Cardiac muscle cell (in vitro differentiated cells and primary cell): ENCODE results near the gene BTN1A1. TPM values are rescaled to one million over a fixed set of nuclear protein-coding genes. Genes with fewer than 3 reads are reported as not detected.
A peak's percentile ranks its signal among the peaks of the same experiment; 100 is the strongest.

Source experiments
- DNase-seq, 2 donors: peaks; one replicate each; pipeline versions ENCODE4 v3.0.0 to v3.0.0-alpha.2; 2010 to 2017; ENCODE audit warnings: low read depth in 1 of 2, low spot score in 1 of 2
- H3K27ac ChIP-seq: fragments of 200-600 bp; sonication (generic); 2 replicates; pipeline ENCODE4 v1.5.1; 2016
- H3K27me3 ChIP-seq: fragments of 200-600 bp; sonication (generic); 2 replicates; pipeline ENCODE4 v1.6.0; 2016; ENCODE audit warnings: control low read depth
- H3K36me3 ChIP-seq: fragments of 200-600 bp; sonication (generic); 2 replicates; pipeline ENCODE4 v1.5.1; 2016; ENCODE audit warnings: control low read depth
- H3K4me1 ChIP-seq: fragments of 200-600 bp; sonication (generic); 2 replicates; pipeline ENCODE4 v1.8.1; 2017; ENCODE audit warnings: low read depth, mild to moderate bottlenecking, mixed run types
- H3K4me3 ChIP-seq: fragments of 200-600 bp; sonication (generic); 2 replicates; pipeline ENCODE4 v1.5.1; 2016; ENCODE audit warnings: mild to moderate bottlenecking
- H3K9me3 ChIP-seq: fragments of 200-600 bp; sonication (generic); 2 replicates; pipeline ENCODE4 v1.5.1; 2017; ENCODE audit warnings: low read depth, mild to moderate bottlenecking, control low read depth
- polyA plus RNA-seq: library from polyadenylated mRNA; unstranded; fragments of >200 nt; fragmentation: Nextera tagmentation; extraction: Ambion mirVana; gene quantifications from 2 replicates; pipeline ENCODE4 v1.2.1, GENCODE V29; 2016
- total RNA-seq: library from RNA; depleted of rRNA; stranded (reverse); fragments of >200 nt; gene quantifications from 2 replicates; pipeline ENCODE4 v1.2.3, GENCODE V29; 2016
- TF ChIP-seq, protein P1 (sequence below): IDR thresholded peaks from 2 replicates; pipeline ENCODE4 v1.5.1; 2012; ENCODE audit warnings: low read depth, mild to moderate bottlenecking, low read length

BTN1A1 gene
- total and polyA plus RNA-seq, 2 experiments from 2014 or later: 0.35 TPM; not detected in 1

DNA sequence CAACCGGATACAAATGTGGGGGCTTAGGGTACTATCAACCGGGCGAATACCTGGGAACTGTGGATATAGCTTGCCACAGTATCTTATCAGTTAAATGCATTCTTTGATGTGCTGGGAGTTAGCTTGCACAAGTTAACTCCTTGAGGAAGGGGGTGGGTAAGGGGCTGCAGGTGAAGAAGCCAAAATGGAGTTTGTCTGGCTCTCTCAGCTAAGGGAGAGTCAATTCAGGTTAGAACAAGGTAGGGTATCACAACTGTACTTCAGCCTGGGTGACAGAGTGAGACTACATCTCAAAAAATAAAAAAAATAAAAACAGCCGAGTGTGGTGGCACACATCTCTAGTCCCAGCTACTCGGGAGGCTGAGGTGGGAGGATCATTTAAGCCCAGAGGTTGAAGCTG, 8.5 kb upstream of the BTN1A1 start:
- no peaks in the 10 kb centered on the region for H3K36me3 ChIP-seq
- DNase-seq: no peak
- no peaks in the 10 kb centered on the region for H3K27me3 ChIP-seq
- no peak overlapping the region for H3K27ac ChIP-seq
- H3K4me3 ChIP-seq: no peak overlapping the region
- TF ChIP-seq, protein P1, sequence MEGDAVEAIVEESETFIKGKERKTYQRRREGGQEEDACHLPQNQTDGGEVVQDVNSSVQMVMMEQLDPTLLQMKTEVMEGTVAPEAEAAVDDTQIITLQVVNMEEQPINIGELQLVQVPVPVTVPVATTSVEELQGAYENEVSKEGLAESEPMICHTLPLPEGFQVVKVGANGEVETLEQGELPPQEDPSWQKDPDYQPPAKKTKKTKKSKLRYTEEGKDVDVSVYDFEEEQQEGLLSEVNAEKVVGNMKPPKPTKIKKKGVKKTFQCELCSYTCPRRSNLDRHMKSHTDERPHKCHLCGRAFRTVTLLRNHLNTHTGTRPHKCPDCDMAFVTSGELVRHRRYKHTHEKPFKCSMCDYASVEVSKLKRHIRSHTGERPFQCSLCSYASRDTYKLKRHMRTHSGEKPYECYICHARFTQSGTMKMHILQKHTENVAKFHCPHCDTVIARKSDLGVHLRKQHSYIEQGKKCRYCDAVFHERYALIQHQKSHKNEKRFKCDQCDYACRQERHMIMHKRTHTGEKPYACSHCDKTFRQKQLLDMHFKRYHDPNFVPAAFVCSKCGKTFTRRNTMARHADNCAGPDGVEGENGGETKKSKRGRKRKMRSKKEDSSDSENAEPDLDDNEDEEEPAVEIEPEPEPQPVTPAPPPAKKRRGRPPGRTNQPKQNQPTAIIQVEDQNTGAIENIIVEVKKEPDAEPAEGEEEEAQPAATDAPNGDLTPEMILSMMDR: no peak
- no peaks in the 10 kb centered on the region for H3K9me3 ChIP-seq
- no peaks in the 10 kb centered on the region for H3K4me1 ChIP-seq

DNA sequence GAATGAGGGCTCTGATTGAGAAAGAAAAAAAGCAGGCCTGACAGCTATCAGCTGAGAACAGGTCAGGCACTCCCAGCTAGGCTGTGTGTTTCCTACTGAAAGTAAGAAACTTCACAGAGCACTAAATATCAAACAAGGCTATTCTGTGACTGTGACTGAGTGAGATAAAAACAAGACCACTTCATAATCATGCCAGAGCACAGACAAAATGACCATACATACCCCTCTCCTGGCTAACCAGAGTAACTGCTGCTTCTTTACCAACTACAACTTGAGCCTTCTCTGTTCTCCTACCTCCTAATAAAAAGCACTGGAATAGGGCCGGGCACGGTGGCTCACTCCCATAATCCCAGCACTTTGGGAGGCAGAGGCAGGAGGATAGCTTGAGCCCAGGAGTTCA, 6.8 kb upstream of the BTN1A1 start:
- H3K4me3 ChIP-seq: no peak overlapping the region
- TF ChIP-seq, protein P1: peak; percentile 30
- H3K4me1 ChIP-seq: no peaks in the 10 kb centered on the region
- H3K36me3 ChIP-seq: no peaks in the 10 kb centered on the region
- no peaks in the 10 kb centered on the region for H3K9me3 ChIP-seq
- no peaks in the 10 kb centered on the region for H3K27me3 ChIP-seq
- DNase-seq: peak; percentile 12 to 41
- no peak overlapping the region for H3K27ac ChIP-seq

DNA sequence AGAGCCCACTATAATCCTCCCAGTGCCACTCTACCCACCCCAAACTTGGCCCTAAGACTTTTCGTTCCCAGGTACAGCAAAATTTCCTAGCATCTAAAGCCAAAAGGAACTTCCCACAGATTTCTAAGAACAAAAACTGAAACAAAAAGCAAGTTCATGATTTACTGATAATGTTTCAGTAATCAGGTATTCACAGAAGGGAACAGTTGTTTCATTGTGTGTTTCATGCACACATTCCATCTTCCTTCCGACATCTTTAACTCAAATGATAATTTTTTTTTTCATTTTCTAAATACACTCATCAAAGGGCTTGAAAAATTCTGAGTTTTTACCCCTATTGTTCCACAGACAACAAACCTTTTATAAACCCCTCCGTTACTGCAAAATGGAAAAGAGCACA, 6.0 kb upstream of the BTN1A1 start:
- Histone ChIP-seq H3K27me3 (no peaks in the 10 kb centered on the region), H3K27ac (no peak overlapping the region), H3K9me3 (no peaks in the 10 kb centered on the region), H3K4me3 (no peak overlapping the region), H3K4me1 (no peaks in the 10 kb centered on the region), H3K36me3 (no peaks in the 10 kb centered on the region)
- TF ChIP-seq, protein P1: no peak
- no peak for DNase-seq

DNA sequence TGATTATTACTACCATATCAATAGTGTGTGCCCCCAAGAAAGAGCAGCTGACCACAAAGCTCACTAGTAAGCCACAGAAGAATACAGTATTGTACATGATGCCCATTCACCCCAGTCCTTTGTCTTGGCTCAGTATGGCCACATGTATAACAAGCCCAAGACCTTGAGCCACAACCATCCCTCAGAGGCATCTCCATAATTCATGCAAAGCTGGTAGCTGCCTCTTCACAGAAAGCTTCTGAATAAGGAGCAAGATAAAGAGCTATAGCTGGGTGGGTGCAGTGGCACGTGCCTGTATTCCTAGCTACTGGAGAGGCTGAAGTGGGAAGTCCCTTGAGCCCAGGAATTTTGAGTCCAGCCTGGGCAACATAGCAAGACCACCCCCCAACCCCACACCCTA, 4.8 kb upstream of the BTN1A1 start:
- TF ChIP-seq, protein P1: no peak
- H3K9me3 ChIP-seq: no peaks in the 10 kb centered on the region
- H3K4me1 ChIP-seq: no peaks in the 10 kb centered on the region
- H3K27me3 ChIP-seq: peaks cover 2% of the 10 kb centered on the region
- DNase-seq: no peak
- no peak overlapping the region for H3K4me3 ChIP-seq
- no peak overlapping the region for H3K27ac ChIP-seq
- H3K36me3 ChIP-seq: no peaks in the 10 kb centered on the region

DNA sequence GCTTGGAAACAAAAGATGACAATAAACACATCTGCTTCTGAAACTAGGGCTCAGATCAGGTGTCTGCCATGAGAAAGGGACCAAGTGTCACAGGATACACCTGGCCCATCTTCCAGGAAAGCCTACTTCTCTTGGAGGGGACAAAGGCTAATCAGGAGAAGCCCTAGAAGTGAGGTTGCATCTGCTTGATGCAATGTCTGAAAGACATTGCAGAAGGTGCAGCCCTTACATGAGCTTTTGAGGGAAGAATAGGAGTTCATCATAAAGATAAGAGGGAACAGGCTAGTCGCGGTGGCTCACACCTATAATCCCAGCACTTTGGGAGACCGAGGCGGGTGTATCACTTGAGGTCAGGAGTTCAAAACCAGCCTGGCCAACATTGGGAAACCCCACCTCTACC, 2.5 kb upstream of the BTN1A1 start:
- H3K9me3 ChIP-seq: no peaks in the 10 kb centered on the region
- H3K4me3 ChIP-seq: no peak overlapping the region
- no peaks in the 10 kb centered on the region for H3K36me3 ChIP-seq
- TF ChIP-seq, protein P1: no peak
- no peak for DNase-seq
- H3K27ac ChIP-seq: no peak overlapping the region
- H3K27me3 ChIP-seq: peaks cover 25% of the 10 kb centered on the region
- H3K4me1 ChIP-seq: no peaks in the 10 kb centered on the region

DNA sequence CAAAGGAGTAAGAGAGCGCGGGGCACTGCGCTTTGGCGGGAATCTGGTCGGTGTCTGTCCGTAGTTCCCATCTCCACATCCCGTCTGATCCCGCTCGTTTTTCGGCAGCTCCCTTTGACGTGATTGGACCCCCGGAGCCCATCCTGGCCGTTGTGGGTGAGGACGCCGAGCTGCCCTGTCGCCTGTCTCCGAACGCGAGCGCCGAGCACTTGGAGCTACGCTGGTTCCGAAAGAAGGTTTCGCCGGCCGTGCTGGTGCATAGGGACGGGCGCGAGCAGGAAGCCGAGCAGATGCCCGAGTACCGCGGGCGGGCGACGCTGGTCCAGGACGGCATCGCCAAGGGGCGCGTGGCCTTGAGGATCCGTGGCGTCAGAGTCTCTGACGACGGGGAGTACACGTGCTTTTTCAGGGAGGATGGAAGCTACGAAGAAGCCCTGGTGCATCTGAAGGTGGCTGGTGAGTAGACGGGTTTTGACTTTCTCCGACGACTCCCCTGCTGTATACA, 1.4 kb downstream of the BTN1A1 start:
- no peaks in the 10 kb centered on the region for H3K36me3 ChIP-seq
- TF ChIP-seq, protein P1: no peak
- peak overlapping the region; percentile 20 for H3K4me3 ChIP-seq
- H3K27me3 ChIP-seq: peaks cover 45% of the 10 kb centered on the region
- H3K4me1 ChIP-seq: no peaks in the 10 kb centered on the region
- no peak overlapping the region for H3K27ac ChIP-seq
- DNase-seq: peak; percentile 29 to 30
- H3K9me3 ChIP-seq: no peaks in the 10 kb centered on the region
